Transverse colon (tissue), 4 donors: ENCODE measurements around the gene LCT.

Experiments
- CTCF ChIP-seq, 5 experiments: fragments of 200-600 bp in 3 of 5; fragments of 450-650 bp in 2 of 5; sonication (generic) in 3 of 5; IDR thresholded peaks; 1 replicate in 2 of 5; 2 replicates in 3 of 5; pipeline ENCODE4 v1.5.1; 2016 to 2017; ENCODE audit warnings: antibody characterized with exemption in 5 of 5, inconsistent platforms in 3 of 5, mild to moderate bottlenecking in 2 of 5, moderate library complexity in 1 of 5
- POLR2A ChIP-seq: fragments of 450-650 bp; IDR thresholded peaks from one replicate; pipeline ENCODE4 v1.6.1; 2016; ENCODE audit warnings: antibody characterized with exemption, mild to moderate bottlenecking, moderate library complexity
- POLR2AphosphoS5 ChIP-seq, 3 donors: sonication (generic); formaldehyde crosslinking; IDR thresholded peaks; one replicate each; pipeline ENCODE4 v1.6.1; 2016; ENCODE audit warnings: antibody characterized with exemption in 3 of 3

GRCh38 chr2:135782231-135782630 lies 54.8 kb downstream of the LCT start:
- no peak for TF ChIP-seq CTCF (IDR thresholded peaks at IDR 0.05)
- TF ChIP-seq POLR2A, result no peak
- TF ChIP-seq POLR2AphosphoS5 (IDR thresholded peaks at IDR 0.05), result no peak
